WTC11 (cell line): ENCODE data around the gene LRRC27.

Source experiments
- CTCF ChIP-seq: fragments of 200-600 bp; IDR thresholded peaks from 2 replicates; pipeline ENCODE4 v1.8.0; 2022; ENCODE audit warnings: antibody characterized with exemption
- E2F5 ChIP-seq: sonication (generic); formaldehyde crosslinking; IDR thresholded peaks from 2 replicates; pipeline ENCODE4 v1.8.1; 2022; ENCODE audit warnings: mild to moderate bottlenecking, moderate library complexity, missing genetic modification reagents
- ELF4 ChIP-seq: sonication (generic); formaldehyde crosslinking; IDR thresholded peaks from 2 replicates; pipeline ENCODE4 v1.8.1; 2022; ENCODE audit warnings: low read depth, mild to moderate bottlenecking, moderate library complexity, missing genetic modification reagents
- JUN ChIP-seq: sonication (generic); formaldehyde crosslinking; IDR thresholded peaks from 2 replicates; pipeline ENCODE4 v1.8.0; 2023; ENCODE audit warnings: mild to moderate bottlenecking, missing genetic modification reagents
- MXD4 ChIP-seq: fragments of 250-450 bp; sonication (Bioruptor Pico); IDR thresholded peaks from 2 replicates; pipeline ENCODE4 v1.8.0; 2021; ENCODE audit warnings: mild to moderate bottlenecking, moderate library complexity, borderline replicate concordance
- NR1H2 ChIP-seq: sonication (generic); formaldehyde crosslinking; IDR thresholded peaks from 2 replicates; pipeline ENCODE4 v1.9.0; 2021; ENCODE audit warnings: mild to moderate bottlenecking, moderate library complexity, missing genetic modification reagents
- USF1 ChIP-seq: sonication (generic); formaldehyde crosslinking; IDR thresholded peaks from 2 replicates; pipeline ENCODE4 v1.8.0; 2022; ENCODE audit warnings: mild to moderate bottlenecking, missing genetic modification reagents
- ZNF423 ChIP-seq: fragments of 250-450 bp; sonication (Bioruptor Pico); IDR thresholded peaks from 2 replicates; pipeline ENCODE4 v2.1.2; 2022; ENCODE audit warnings: mild to moderate bottlenecking, moderate library complexity

DNA sequence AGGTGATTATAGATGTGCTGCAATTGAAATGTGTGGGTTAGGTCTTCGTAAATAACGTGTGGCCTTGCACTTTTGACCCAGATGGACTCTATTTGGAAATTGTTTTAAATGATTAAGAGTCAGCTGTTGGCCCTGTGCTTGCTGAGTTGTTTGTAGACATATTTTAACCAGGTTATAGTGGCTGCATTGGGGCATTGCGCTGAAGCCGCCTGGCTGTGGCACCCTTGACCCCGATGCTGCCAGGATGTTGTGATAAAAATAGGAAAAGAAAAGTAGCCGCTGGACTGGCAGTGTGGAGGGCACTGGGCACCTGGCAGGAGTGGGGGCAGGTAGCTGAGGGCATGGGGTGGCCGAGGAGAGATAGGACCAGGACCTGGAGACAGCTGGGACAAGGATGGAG is 13.4 kb downstream of the LRRC27 start:
- TF ChIP-seq CTCF (no peak), NR1H2 (CRISPR knock-in tag) (no peak), USF1 (CRISPR knock-in tag) (no peak), JUN (no peak), E2F5 (no peak), MXD4 (CRISPR knock-in tag) (no peak), ELF4 (no peak), ZNF423 (CRISPR knock-in tag) (no peak)
